ENCODE data around the gene AFF3.
"Not testable (repeated sequence)": the region's sequence is repeated elsewhere in the genome, so short reads cannot be mapped to it uniquely, and the experiment has no call there.

AFF3 gene

DNA sequence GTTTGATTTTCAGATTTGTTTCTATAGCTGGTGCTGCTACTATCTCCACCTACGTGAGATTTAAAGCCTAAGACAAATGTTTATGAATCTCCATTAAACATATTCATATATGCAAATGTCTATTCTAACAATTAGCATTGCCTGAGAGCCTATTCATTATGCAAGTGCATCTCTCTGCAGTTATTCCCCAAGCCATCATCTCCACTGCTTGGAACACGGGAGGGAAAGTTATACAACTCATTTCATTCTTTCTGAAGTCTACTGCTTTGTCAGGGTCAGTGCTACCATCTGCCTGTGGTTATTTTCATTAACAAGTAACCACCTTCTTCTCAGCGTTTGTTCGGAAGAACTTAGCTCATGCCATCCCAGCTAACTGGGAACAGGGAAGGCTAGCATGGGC, 463.8 kb downstream of the AFF3 start:
- Histone ChIP-seq H3K9me3 (ENCODE audit: control insufficient read depth, low read length) (no peaks in the 10 kb centered on the region), H3K4me1 (ENCODE audit: control insufficient read depth, insufficient read depth, low read length, poor library complexity, severe bottlenecking) (no peaks in the 10 kb centered on the region), H3K27ac (ENCODE audit: insufficient read depth, low read length, poor library complexity, severe bottlenecking) (no peak overlapping the region), H3K36me3 (ENCODE audit: control insufficient read depth, insufficient read depth, low read length) (no peaks in the 10 kb centered on the region), H3K27me3 (replicated peaks; ENCODE audit: control insufficient read depth, insufficient read depth, low read length, poor library complexity, severe bottlenecking) (no peaks in the 10 kb centered on the region), H3K4me3 (ENCODE audit: insufficient read depth, low read depth, low read length, poor library complexity, severe bottlenecking) (no peak overlapping the region)
- DNase-seq, result no peak

DNA sequence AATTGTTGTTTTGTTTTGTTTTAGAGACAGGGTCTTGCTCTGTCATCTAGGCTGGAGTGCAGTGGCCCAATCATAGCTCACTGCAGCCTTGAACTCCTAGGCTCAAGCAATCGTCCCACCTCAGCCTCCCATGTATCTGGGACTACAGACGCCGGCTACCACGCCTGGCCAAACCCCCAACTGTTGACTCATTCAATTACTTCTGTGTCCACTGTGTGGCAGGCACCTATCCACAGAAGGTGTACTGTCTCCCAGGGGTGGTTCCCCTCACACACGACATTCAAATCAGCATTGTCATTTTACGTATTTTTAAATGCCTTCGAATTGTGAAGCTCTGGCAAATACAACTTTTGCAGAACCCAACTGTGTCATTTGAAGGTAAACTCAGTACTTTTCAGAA, 464.6 kb downstream of the AFF3 start:
- Histone ChIP-seq H3K27me3 (replicated peaks; ENCODE audit: control insufficient read depth, insufficient read depth, low read length, poor library complexity, severe bottlenecking) (no peaks in the 10 kb centered on the region), H3K9me3 (ENCODE audit: control insufficient read depth, low read length) (no peaks in the 10 kb centered on the region), H3K36me3 (ENCODE audit: control insufficient read depth, insufficient read depth, low read length) (no peaks in the 10 kb centered on the region), H3K27ac (ENCODE audit: insufficient read depth, low read length, poor library complexity, severe bottlenecking) (no peak overlapping the region), H3K4me3 (ENCODE audit: insufficient read depth, low read depth, low read length, poor library complexity, severe bottlenecking) (no peak overlapping the region), H3K4me1 (ENCODE audit: control insufficient read depth, insufficient read depth, low read length, poor library complexity, severe bottlenecking) (no peaks in the 10 kb centered on the region)
- no peak for DNase-seq

DNA sequence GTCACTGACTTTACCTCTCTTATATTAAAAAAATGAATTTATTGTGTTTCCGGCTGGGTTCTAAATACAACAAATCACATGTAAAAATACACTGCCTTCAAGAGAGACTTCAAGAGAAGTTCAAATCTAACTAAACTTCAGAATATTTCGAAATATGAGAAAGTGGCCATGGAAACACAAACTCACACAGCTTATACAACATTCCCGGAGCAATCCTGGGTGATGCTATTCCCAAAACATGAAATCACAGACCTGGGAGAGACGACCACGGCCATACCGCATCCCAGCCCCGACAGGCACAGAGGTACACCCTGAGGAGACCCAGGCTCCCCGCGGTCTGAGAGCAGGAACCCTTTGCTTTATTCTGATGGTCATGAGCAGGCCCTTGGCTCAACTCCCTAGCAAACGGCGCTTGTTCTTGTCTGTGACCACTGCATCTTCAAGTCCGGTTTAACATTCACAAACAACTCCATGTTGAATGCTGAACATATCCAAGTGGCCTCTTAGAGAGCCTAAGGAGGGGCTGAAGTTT, 467.2 kb downstream of the AFF3 start:
- Histone ChIP-seq H3K36me3 (ENCODE audit: control insufficient read depth, insufficient read depth, low read length) (no peaks in the 10 kb centered on the region), H3K27ac (ENCODE audit: insufficient read depth, low read length, poor library complexity, severe bottlenecking) (no peak overlapping the region), H3K27me3 (replicated peaks; ENCODE audit: control insufficient read depth, insufficient read depth, low read length, poor library complexity, severe bottlenecking) (no peaks in the 10 kb centered on the region), H3K4me3 (ENCODE audit: insufficient read depth, low read depth, low read length, poor library complexity, severe bottlenecking) (no peak overlapping the region), H3K4me1 (ENCODE audit: control insufficient read depth, insufficient read depth, low read length, poor library complexity, severe bottlenecking) (no peaks in the 10 kb centered on the region), H3K9me3 (ENCODE audit: control insufficient read depth, low read length) (no peaks in the 10 kb centered on the region)
- DNase-seq, result no peak

- no peaks in the 10 kb centered on the region for H3K36me3 ChIP-seq (ENCODE audit: control insufficient read depth, insufficient read depth, low read length)
- no peaks in the 10 kb centered on the region for H3K4me1 ChIP-seq (ENCODE audit: control insufficient read depth, insufficient read depth, low read length, poor library complexity, severe bottlenecking)
- DNase-seq, result no peak
Observed at GRCh38 chr2:99674090-99674489, 468.3 kb downstream of the AFF3 start.

DNA sequence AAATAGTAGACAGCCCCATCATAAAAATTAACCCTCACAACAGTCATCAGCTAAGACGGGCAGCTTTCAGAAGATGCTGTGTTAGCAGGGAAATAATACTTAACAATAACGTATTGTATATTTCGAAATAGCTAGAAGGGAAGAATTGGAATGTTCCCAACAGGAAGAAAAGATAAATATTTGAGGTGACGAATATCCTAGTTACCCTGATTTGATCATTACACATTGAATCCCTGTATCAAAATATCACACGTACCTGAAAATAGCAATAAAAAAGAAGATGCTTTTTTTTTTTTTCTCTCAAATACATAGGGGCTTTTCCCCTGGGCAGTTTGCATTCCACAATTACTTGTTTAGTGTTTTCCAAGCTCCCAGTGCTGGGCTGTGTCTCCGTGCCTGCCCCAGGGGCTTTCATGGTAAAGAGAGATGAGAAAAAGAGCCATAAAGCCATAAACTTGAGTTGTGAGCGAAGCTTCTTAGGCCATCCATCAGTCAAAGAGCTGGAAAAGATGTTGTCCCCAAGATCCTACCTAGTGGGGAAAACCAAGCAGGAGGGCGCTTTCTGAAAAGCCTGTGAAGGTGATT, 469.5 kb downstream of the AFF3 start:
- no peaks in the 10 kb centered on the region for H3K27me3 ChIP-seq (replicated peaks; ENCODE audit: control insufficient read depth, insufficient read depth, low read length, poor library complexity, severe bottlenecking)
- no peaks in the 10 kb centered on the region for H3K9me3 ChIP-seq (ENCODE audit: control insufficient read depth, low read length)
- no peak overlapping the region for H3K27ac ChIP-seq (ENCODE audit: insufficient read depth, low read length, poor library complexity, severe bottlenecking)
- no peak for DNase-seq
- H3K4me1 ChIP-seq (ENCODE audit: control insufficient read depth, insufficient read depth, low read length, poor library complexity, severe bottlenecking), result no peaks in the 10 kb centered on the region
- H3K4me3 ChIP-seq (ENCODE audit: insufficient read depth, low read depth, low read length, poor library complexity, severe bottlenecking), result no peak overlapping the region
- no peaks in the 10 kb centered on the region for H3K36me3 ChIP-seq (ENCODE audit: control insufficient read depth, insufficient read depth, low read length)

More at GRCh38 chr2:99674090-99674489, 468.3 kb downstream of the AFF3 start:
- no peaks in the 10 kb centered on the region for H3K9me3 ChIP-seq (ENCODE audit: control insufficient read depth, low read length)
- no peaks in the 10 kb centered on the region for H3K27me3 ChIP-seq (replicated peaks; ENCODE audit: control insufficient read depth, insufficient read depth, low read length, poor library complexity, severe bottlenecking)
- no peak overlapping the region for H3K27ac ChIP-seq (ENCODE audit: insufficient read depth, low read length, poor library complexity, severe bottlenecking)
- no peak overlapping the region for H3K4me3 ChIP-seq (ENCODE audit: insufficient read depth, low read depth, low read length, poor library complexity, severe bottlenecking)

DNA sequence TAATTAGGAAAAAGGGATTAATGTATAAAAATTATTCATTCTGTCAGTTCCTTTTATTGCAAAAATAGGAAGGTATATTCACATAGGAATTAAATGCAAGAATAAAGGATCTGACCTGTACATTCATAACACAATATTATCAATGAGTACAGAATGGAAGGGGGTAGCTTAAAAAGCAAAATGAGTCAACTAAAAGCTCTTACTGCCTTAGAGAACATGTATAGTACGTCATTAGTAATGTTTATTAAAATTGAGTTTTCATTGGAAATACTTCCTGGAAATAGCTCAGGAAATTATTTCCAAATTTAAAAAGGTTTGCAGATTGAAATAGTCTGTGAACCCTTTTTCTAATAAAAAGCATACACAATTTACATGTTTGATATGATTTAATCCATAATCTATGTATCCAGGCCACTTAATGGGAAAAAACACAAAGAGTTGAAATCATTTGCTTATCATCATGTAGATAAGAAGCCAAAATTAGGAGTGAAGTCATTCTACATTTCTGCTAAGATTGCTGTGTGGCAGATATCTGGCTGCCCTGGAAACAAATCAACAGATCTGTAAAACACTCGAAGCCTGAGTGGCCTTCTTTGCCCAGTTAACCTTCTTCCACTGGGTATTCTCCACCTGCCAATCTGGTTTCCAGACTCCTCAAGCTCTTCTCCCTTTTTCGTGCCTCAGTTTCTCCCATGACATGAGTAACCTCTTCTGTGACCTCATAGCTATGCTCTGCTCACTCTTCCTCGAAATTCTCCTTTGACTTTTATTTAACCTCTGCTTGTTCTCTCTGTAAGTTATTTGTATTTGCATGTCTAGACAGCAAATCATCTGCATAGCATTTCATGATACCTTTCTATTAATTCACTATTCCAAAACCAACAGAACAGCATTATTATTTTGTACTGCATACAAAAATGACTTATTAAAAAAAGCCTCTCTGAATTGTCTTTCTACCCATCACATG, 471.3 kb downstream of the AFF3 start:
- no peaks in the 10 kb centered on the region for H3K9me3 ChIP-seq (ENCODE audit: control insufficient read depth, low read length)
- no peak for DNase-seq
- H3K4me1 ChIP-seq (ENCODE audit: control insufficient read depth, insufficient read depth, low read length, poor library complexity, severe bottlenecking), result no peaks in the 10 kb centered on the region
- H3K4me3 ChIP-seq (ENCODE audit: insufficient read depth, low read depth, low read length, poor library complexity, severe bottlenecking), result no peak overlapping the region
- H3K27me3 ChIP-seq (replicated peaks; ENCODE audit: control insufficient read depth, insufficient read depth, low read length, poor library complexity, severe bottlenecking), result no peaks in the 10 kb centered on the region
- no peak overlapping the region for H3K27ac ChIP-seq (ENCODE audit: insufficient read depth, low read length, poor library complexity, severe bottlenecking)
- no peaks in the 10 kb centered on the region for H3K36me3 ChIP-seq (ENCODE audit: control insufficient read depth, insufficient read depth, low read length)

DNA sequence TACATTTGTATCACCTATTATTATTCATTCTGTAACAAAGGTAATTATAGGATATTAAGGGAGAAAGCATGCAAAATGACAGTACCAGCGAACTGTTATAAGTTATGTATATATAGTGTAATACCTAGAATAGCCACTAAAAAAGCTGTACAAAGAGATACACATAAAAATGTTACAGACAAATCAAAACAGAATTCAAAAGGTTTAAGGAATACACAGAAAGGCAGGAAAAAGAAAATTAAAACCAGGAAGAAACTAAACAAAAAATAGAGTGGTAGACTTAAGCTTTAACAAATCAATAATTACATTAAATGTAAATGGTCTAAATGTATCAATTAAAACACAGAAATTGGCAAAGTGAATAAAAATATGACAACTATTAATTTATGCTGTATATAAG, 476.1 kb downstream of the AFF3 start:
- Histone ChIP-seq H3K36me3 (ENCODE audit: control insufficient read depth, insufficient read depth, low read length) (no peaks in the 10 kb centered on the region), H3K4me3 (ENCODE audit: insufficient read depth, low read depth, low read length, poor library complexity, severe bottlenecking) (no peak overlapping the region), H3K9me3 (ENCODE audit: control insufficient read depth, low read length) (no peaks in the 10 kb centered on the region), H3K27ac (ENCODE audit: insufficient read depth, low read length, poor library complexity, severe bottlenecking) (no peak overlapping the region), H3K4me1 (ENCODE audit: control insufficient read depth, insufficient read depth, low read length, poor library complexity, severe bottlenecking) (no peaks in the 10 kb centered on the region), H3K27me3 (replicated peaks; ENCODE audit: control insufficient read depth, insufficient read depth, low read length, poor library complexity, severe bottlenecking) (no peaks in the 10 kb centered on the region)
- no peak for DNase-seq

GRCh38 chr2:99663641-99664040, 478.7 kb downstream of the AFF3 start:
- Histone ChIP-seq H3K27ac (ENCODE audit: insufficient read depth, low read length, poor library complexity, severe bottlenecking) (no peak overlapping the region), H3K36me3 (ENCODE audit: control insufficient read depth, insufficient read depth, low read length) (no peaks in the 10 kb centered on the region), H3K9me3 (ENCODE audit: control insufficient read depth, low read length) (no peaks in the 10 kb centered on the region), H3K4me1 (ENCODE audit: control insufficient read depth, insufficient read depth, low read length, poor library complexity, severe bottlenecking) (no peaks in the 10 kb centered on the region), H3K27me3 (replicated peaks; ENCODE audit: control insufficient read depth, insufficient read depth, low read length, poor library complexity, severe bottlenecking) (no peaks in the 10 kb centered on the region), H3K4me3 (ENCODE audit: insufficient read depth, low read depth, low read length, poor library complexity, severe bottlenecking) (no peak overlapping the region)
- no peak for DNase-seq

GRCh38 chr2:99662761-99663341, 479.5 kb downstream of the AFF3 start:
- Histone ChIP-seq H3K4me3 (ENCODE audit: insufficient read depth, low read depth, low read length, poor library complexity, severe bottlenecking) (no peak overlapping the region), H3K27ac (ENCODE audit: insufficient read depth, low read length, poor library complexity, severe bottlenecking) (no peak overlapping the region), H3K27me3 (replicated peaks; ENCODE audit: control insufficient read depth, insufficient read depth, low read length, poor library complexity, severe bottlenecking) (no peaks in the 10 kb centered on the region), H3K36me3 (ENCODE audit: control insufficient read depth, insufficient read depth, low read length) (no peaks in the 10 kb centered on the region), H3K4me1 (ENCODE audit: control insufficient read depth, insufficient read depth, low read length, poor library complexity, severe bottlenecking) (no peaks in the 10 kb centered on the region), H3K9me3 (ENCODE audit: control insufficient read depth, low read length) (no peaks in the 10 kb centered on the region)
- no peak for DNase-seq

DNA sequence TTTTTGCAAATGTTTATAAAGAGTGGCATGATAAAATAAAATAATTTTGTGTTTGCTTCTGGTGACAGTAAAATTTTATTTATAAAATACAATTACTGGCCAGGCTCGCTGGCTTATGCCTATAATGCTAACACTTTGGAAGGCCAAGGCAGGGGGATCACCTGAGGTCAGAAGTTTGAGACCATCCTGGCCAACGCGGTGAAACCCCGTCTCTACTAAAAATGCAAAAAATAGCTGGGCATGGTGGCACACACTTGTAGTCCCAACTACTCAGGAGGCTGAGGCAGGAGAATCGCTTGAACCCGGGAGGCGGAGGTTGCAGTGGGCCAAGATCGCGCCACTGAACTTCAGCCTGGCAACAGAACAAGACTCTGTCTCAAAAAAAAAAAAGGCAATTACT, 480.6 kb downstream of the AFF3 start:
- not testable (repeated sequence) for DNase-seq; H3K4me3 ChIP-seq (ENCODE audit: insufficient read depth, low read depth, low read length, poor library complexity, severe bottlenecking); H3K27me3 ChIP-seq (replicated peaks; ENCODE audit: control insufficient read depth, insufficient read depth, low read length, poor library complexity, severe bottlenecking); H3K27ac ChIP-seq (ENCODE audit: insufficient read depth, low read length, poor library complexity, severe bottlenecking); H3K4me1 ChIP-seq (ENCODE audit: control insufficient read depth, insufficient read depth, low read length, poor library complexity, severe bottlenecking); H3K9me3 ChIP-seq (ENCODE audit: control insufficient read depth, low read length); H3K36me3 ChIP-seq (ENCODE audit: control insufficient read depth, insufficient read depth, low read length)

Measured in effector memory CD4-positive, alpha-beta T cell (primary cell).